Measurements from ENCODE around the gene TADA3. TPM values are rescaled to one million over a fixed set of nuclear protein-coding genes. Genes with fewer than 3 reads are reported as not detected.

Gene TADA3
- total and polyA plus RNA-seq, 9 of the 15 experiments (the other 6 are each of a cell fraction or from before 2014, with no cell fraction given): 4.1 to 110 (median 74.8) TPM

- no peak for TF ChIP-seq ZBTB11 (CRISPR knock-in tag; IDR thresholded peaks at IDR 0.05)
- no peak for TF ChIP-seq RBM39 (optimal IDR thresholded peaks at IDR 0.05; ENCODE audit: low read depth, low read length)
- TF ChIP-seq ZNF75A (CRISPR knock-in tag; IDR thresholded peaks at IDR 0.05): no peak
- peak in 1 of 2 experiments; percentile 3; a peak in 1 of 4 replicates for TF ChIP-seq ETV6 (IDR thresholded peaks at IDR 0.05; ENCODE audit: borderline replicate concordance in 1 of 2, low read depth in 2 of 2, low read length in 1 of 2)
- TF ChIP-seq ETV6 (CRISPR knock-in tag; IDR thresholded peaks at IDR 0.05; ENCODE audit: borderline replicate concordance): no peak
- no peak for TF ChIP-seq ZBTB34 (CRISPR knock-in tag; IDR thresholded peaks at IDR 0.05)
- no peak for TF ChIP-seq SLC30A9 (CRISPR knock-in tag; IDR thresholded peaks at IDR 0.05)
- peak; percentile 77; the same call in 1 of the 2 replicates for TF ChIP-seq ZKSCAN3 (CRISPR knock-in tag; IDR thresholded peaks at IDR 0.05)
- TF ChIP-seq HES1 (IDR thresholded peaks at IDR 0.05; ENCODE audit: low read depth): no peak
- TF ChIP-seq CGGBP1 (CRISPR knock-in tag; IDR thresholded peaks at IDR 0.05): no peak
- TF ChIP-seq TRIM24 (IDR thresholded peaks at IDR 0.05): no peak
- TF ChIP-seq GABPB1 (CRISPR knock-in tag; IDR thresholded peaks at IDR 0.05): 0 out of 2 replicates have a peak, but pooled peaks have one; percentile 31
- TF ChIP-seq ZFX (CRISPR knock-in tag; IDR thresholded peaks at IDR 0.05): peak; percentile 63
- TF ChIP-seq ETS1 (conservative IDR thresholded peaks at IDR 0.05; ENCODE audit: control insufficient read depth, low read depth, low read length): no peak
- TF ChIP-seq NCOA2 (IDR thresholded peaks at IDR 0.05; ENCODE audit: partially characterized antibody in 2 of 2): no peak
- no peak for TF ChIP-seq CBFA2T2 (conservative IDR thresholded peaks at IDR 0.05)
- TF ChIP-seq LEF1 (IDR thresholded peaks at IDR 0.05): no peak
- TF ChIP-seq SRF (CRISPR knock-in tag; IDR thresholded peaks at IDR 0.05): peak; percentile 40 to 83; a peak in 3 of 4 replicates
Measured at GRCh38 chr3:9779721-9780457, 12.4 kb downstream of the TADA3 start (continued).

Data from K562 (cell line).